Panc1 (cell line): ENCODE measurements around the gene ZNF775.

Experiments
- POLR2AphosphoS5 ChIP-seq: IDR thresholded peaks from 2 replicates; pipeline ENCODE4 v1.6.1; 2012; ENCODE audit warnings: mild to moderate bottlenecking, low read depth, low read length, moderate library complexity
- REST ChIP-seq, 2 experiments: IDR thresholded peaks; 2 replicates each; pipeline ENCODE4 v1.6.1; 2011 to 2012; ENCODE audit warnings: low read depth in 2 of 2, control low read depth in 1 of 2, low read length in 1 of 2, mild to moderate bottlenecking in 1 of 2, moderate library complexity in 1 of 2; ENCODE audit not compliant: insufficient read depth in 1 of 2
- SIN3A ChIP-seq: IDR thresholded peaks from 2 replicates; pipeline ENCODE4 v1.6.1; 2012; ENCODE audit warnings: low read depth, mild to moderate bottlenecking, low read length, moderate library complexity, borderline replicate concordance; ENCODE audit not compliant: insufficient read depth
- TF ChIP-seq, protein P1 (sequence below): fragments of 450-650 bp; IDR thresholded peaks from 2 replicates; pipeline ENCODE4 v1.5.1; 2017; ENCODE audit warnings: mild to moderate bottlenecking

DNA sequence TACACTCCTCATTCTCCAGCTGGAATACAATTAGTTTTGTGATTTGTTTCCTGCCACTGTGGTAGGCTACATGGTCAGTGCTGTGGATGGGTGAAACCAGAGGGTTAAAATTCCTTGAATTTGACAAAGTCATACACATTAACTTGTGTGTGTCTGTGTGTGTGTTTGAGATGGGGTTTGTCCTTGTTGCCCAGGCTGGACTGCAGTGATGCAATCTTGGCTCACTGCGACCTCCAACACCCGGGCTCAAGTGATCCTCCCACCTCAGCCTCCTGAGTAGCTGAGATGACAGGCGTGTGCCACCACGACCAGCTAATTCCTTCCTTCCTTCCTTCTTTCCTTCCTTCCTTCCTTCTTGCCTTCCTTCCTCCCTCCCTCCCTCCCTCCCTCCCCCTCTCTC is 46.5 kb downstream of the ZNF775 start:
- TF ChIP-seq, protein P1, sequence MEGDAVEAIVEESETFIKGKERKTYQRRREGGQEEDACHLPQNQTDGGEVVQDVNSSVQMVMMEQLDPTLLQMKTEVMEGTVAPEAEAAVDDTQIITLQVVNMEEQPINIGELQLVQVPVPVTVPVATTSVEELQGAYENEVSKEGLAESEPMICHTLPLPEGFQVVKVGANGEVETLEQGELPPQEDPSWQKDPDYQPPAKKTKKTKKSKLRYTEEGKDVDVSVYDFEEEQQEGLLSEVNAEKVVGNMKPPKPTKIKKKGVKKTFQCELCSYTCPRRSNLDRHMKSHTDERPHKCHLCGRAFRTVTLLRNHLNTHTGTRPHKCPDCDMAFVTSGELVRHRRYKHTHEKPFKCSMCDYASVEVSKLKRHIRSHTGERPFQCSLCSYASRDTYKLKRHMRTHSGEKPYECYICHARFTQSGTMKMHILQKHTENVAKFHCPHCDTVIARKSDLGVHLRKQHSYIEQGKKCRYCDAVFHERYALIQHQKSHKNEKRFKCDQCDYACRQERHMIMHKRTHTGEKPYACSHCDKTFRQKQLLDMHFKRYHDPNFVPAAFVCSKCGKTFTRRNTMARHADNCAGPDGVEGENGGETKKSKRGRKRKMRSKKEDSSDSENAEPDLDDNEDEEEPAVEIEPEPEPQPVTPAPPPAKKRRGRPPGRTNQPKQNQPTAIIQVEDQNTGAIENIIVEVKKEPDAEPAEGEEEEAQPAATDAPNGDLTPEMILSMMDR = no peak
- no peak for TF ChIP-seq REST (IDR thresholded peaks at IDR 0.05; ENCODE audit: insufficient read depth in 1 of 2, low read depth in 2 of 2, low read length in 1 of 2)
- TF ChIP-seq POLR2AphosphoS5 = no peak
- no peak for TF ChIP-seq SIN3A
